NCI-H82 (cell line): ENCODE measurements around the gene LIPT2.

ENCODE experiments used
- DNase-seq: peaks from one replicate; lab custom pipeline; 2025; lab: John Stamatoyannopoulos, UW

Gene LIPT2

GRCh38 chr11:74494916-74495315 lies 1.4 kb upstream of the LIPT2 start:
- DNase-seq = no peak

- DNase-seq = peak; percentile 83
Measured at GRCh38 chr11:74493791-74494630, 487 bp upstream of the LIPT2 start.

- DNase-seq = no peak
Measured at GRCh38 chr11:74492084-74492483, 1.4 kb downstream of the LIPT2 start.

- DNase-seq = peak; percentile 30
Measured at GRCh38 chr11:74490941-74491340, 2.6 kb downstream of the LIPT2 start.

- DNase-seq = peak; percentile 32
Measured at GRCh38 chr11:74487875-74488274, 5.6 kb downstream of the LIPT2 start.

- no peak for DNase-seq
Measured at GRCh38 chr11:74485868-74486267, 7.7 kb downstream of the LIPT2 start.

- DNase-seq = no peak
Measured at GRCh38 chr11:74480688-74481417, 12.7 kb downstream of the LIPT2 start.

GRCh38 chr11:74479732-74480123 lies 13.8 kb downstream of the LIPT2 start:
- DNase-seq = no peak

GRCh38 chr11:74478877-74479731 lies 14.4 kb downstream of the LIPT2 start:
- no peak for DNase-seq

- no peak for DNase-seq
Measured at GRCh38 chr11:74476536-74476935, 17.0 kb downstream of the LIPT2 start.

- peak; percentile 58 for DNase-seq
Measured at GRCh38 chr11:74474316-74474715, 19.2 kb downstream of the LIPT2 start.

- DNase-seq = no peak
Measured at GRCh38 chr11:74473382-74474173, 19.9 kb downstream of the LIPT2 start.

- DNase-seq = no peak
Measured at GRCh38 chr11:74471668-74472429, 21.7 kb downstream of the LIPT2 start.

GRCh38 chr11:74471037-74471436 lies 22.5 kb downstream of the LIPT2 start:
- DNase-seq = no peak

- peak; percentile 90 for DNase-seq
Measured at GRCh38 chr11:74470526-74470925, 23.0 kb downstream of the LIPT2 start.

- DNase-seq = no peak
Measured at GRCh38 chr11:74468936-74469335, 24.6 kb downstream of the LIPT2 start.

GRCh38 chr11:74468521-74468920 lies 25.0 kb downstream of the LIPT2 start:
- no peak for DNase-seq

GRCh38 chr11:74468058-74468457 lies 25.5 kb downstream of the LIPT2 start:
- no peak for DNase-seq

GRCh38 chr11:74466916-74467885 lies 26.3 kb downstream of the LIPT2 start, which contains the start of gene KCNE3:
KCNE3 (minus strand) TSS chr11:74467549; CDS start chr11:74457563, 9,986 bp downstream.
- no peak for DNase-seq
